Breast epithelium (tissue), 4 donors: ENCODE data around the gene CNTRL. TPM values are rescaled to one million over a fixed set of nuclear protein-coding genes. Genes with fewer than 3 reads are reported as not detected.
"Not testable (repeated sequence)": the region's sequence is repeated elsewhere in the genome, so short reads cannot be mapped to it uniquely, and the experiment has no call there.

Source experiments
- DNase-seq, 2 donors: peaks; one replicate each; pipeline ENCODE4 v3.0.0-alpha.2; 2019; ENCODE audit warnings: low spot score in 2 of 2
- H3K27ac ChIP-seq, 2 donors: fragments of 200-600 bp; sonication (generic) in 1 of 2; one replicate each; pipeline ENCODE4 v1.5.1; 2016 to 2019; ENCODE audit warnings: mild to moderate bottlenecking in 1 of 2
- H3K27me3 ChIP-seq, 2 donors: fragments of 200-600 bp; sonication (generic) in 1 of 2; one replicate each; pipeline versions ENCODE4 v1.5.1 to v1.6.0; 2017 to 2019; ENCODE audit warnings: control low read depth in 1 of 2, mild to moderate bottlenecking in 1 of 2
- H3K36me3 ChIP-seq: fragments of 200-600 bp; one replicate; pipeline ENCODE4 v1.5.1; 2019
- H3K4me1 ChIP-seq, 2 donors: fragments of 200-600 bp; sonication (generic); one replicate each; pipeline ENCODE4 v1.5.1; 2016 to 2019; ENCODE audit warnings: control low read depth in 1 of 2
- H3K4me3 ChIP-seq, 3 donors: fragments of 200-600 bp; sonication (generic); 1 replicate in 2 of 3; 2 replicates in 1 of 3; pipeline ENCODE4 v1.5.1; 2016 to 2019; ENCODE audit warnings: mild to moderate bottlenecking in 3 of 3, moderate library complexity in 2 of 3
- H3K9me3 ChIP-seq, 2 donors: fragments of 200-600 bp; sonication (generic) in 1 of 2; one replicate each; pipeline ENCODE4 v1.5.1; 2016 to 2019; ENCODE audit warnings: control low read depth in 1 of 2
- POLR2A ChIP-seq: fragments of 450-650 bp; IDR thresholded peaks from one replicate; pipeline ENCODE4 v1.6.1; 2016; ENCODE audit warnings: antibody characterized with exemption, mild to moderate bottlenecking, moderate library complexity
- POLR2AphosphoS5 ChIP-seq, 3 donors: sonication (generic); formaldehyde crosslinking; IDR thresholded peaks; one replicate each; pipeline ENCODE4 v1.6.1; 2017; ENCODE audit warnings: antibody characterized with exemption in 3 of 3
- intact Hi-C: fragments of 100-400 bp; cut with DNase I; formaldehyde crosslinking; loops from one replicate; pipeline ENCODE4 v1.15.1; 2023; ENCODE audit warnings: low total_unique reads
- total RNA-seq, 3 donors: library from RNA; depleted of rRNA; stranded (reverse); fragments of >200 nt; gene quantifications; one replicate each; pipeline ENCODE4 v1.1.0, GENCODE V29; 2016
- TF ChIP-seq, protein P1 (sequence below), 3 donors: fragments of 450-650 bp; IDR thresholded peaks; one replicate each; pipeline ENCODE4 v1.5.1; 2016 to 2017; ENCODE audit warnings: antibody characterized with exemption in 3 of 3, mild to moderate bottlenecking in 3 of 3, moderate library complexity in 3 of 3

The CNTRL gene
- total RNA-seq, 3 donors from 2014 or later = 18.4 to 26.8 (median 22.9) TPM

DNA sequence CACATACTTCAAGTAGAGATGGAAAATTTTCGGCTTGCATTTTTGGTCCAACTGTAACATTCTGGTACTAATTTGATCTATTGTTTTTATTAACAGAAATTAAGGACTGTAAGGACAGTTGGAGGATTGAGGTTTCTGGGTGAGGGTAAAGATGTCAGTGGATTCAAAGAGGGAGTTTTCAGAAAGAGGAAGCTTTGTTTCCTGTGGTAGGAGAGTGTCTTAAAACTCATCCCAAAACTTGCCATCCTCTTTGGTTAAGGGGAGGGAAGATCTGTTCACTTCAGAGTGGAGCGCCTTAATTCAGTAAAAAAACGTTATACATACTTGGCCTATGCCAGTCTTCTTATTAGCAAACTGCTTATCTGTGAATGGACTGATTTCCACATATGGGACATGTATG lies 13.8 kb downstream of the CNTRL start:
- TF ChIP-seq POLR2AphosphoS5 (IDR thresholded peaks at IDR 0.05) (no peak), POLR2A (no peak)
- TF ChIP-seq, protein P1, sequence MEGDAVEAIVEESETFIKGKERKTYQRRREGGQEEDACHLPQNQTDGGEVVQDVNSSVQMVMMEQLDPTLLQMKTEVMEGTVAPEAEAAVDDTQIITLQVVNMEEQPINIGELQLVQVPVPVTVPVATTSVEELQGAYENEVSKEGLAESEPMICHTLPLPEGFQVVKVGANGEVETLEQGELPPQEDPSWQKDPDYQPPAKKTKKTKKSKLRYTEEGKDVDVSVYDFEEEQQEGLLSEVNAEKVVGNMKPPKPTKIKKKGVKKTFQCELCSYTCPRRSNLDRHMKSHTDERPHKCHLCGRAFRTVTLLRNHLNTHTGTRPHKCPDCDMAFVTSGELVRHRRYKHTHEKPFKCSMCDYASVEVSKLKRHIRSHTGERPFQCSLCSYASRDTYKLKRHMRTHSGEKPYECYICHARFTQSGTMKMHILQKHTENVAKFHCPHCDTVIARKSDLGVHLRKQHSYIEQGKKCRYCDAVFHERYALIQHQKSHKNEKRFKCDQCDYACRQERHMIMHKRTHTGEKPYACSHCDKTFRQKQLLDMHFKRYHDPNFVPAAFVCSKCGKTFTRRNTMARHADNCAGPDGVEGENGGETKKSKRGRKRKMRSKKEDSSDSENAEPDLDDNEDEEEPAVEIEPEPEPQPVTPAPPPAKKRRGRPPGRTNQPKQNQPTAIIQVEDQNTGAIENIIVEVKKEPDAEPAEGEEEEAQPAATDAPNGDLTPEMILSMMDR (IDR thresholded peaks at IDR 0.05) = no peak
- intact Hi-C loops = no loop called here
- Histone ChIP-seq H3K36me3 (no peaks in the 10 kb centered on the region), H3K4me3 (no peak overlapping the region), H3K4me1 (no peaks in the 10 kb centered on the region), H3K27ac (no peak overlapping the region), H3K9me3 (no peaks in the 10 kb centered on the region), H3K27me3 (no peaks in the 10 kb centered on the region)
- no peak for DNase-seq

DNA sequence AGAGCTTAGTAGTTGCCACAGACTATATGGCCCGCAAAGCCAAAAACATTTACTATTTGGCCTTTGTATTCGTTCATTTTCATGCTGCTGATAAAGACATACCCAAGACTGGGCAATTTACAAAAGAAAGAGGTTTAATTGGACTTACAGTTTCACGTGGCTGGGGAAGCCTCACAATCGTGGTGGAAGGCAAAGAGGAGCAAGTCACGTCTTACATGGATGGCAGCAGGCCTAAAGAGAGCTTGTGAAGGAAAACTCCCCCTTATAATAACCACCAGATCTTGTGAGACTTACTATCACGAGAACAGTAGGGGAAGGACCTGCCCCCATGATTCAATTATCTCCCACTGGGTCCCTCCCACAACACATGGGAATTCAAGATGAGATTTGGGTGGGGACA lies 16.0 kb downstream of the CNTRL start:
- H3K9me3 ChIP-seq, H3K36me3 ChIP-seq, H3K27me3 ChIP-seq, H3K4me3 ChIP-seq, DNase-seq, intact Hi-C loops, H3K4me1 ChIP-seq, H3K27ac ChIP-seq: not testable (repeated sequence)

DNA sequence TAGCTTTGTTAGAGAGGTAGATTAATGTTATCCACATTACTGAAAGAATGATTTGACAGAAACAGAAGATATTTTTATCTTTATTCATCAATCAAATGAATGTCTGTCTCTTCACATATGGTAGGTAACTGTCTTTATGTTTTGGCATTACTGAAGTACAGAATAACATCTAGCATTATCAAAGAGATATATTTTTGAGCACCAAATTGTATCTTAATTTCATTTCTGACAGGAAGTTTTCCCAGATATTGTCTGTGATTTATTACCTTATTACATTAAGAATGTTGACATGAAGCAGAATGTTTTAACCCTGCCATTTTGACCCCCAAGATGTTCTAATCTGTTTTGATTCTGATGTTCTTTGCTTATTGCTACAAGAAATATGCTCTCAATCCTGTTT lies 20.3 kb downstream of the CNTRL start:
- H3K36me3 ChIP-seq = no peaks in the 10 kb centered on the region

DNA sequence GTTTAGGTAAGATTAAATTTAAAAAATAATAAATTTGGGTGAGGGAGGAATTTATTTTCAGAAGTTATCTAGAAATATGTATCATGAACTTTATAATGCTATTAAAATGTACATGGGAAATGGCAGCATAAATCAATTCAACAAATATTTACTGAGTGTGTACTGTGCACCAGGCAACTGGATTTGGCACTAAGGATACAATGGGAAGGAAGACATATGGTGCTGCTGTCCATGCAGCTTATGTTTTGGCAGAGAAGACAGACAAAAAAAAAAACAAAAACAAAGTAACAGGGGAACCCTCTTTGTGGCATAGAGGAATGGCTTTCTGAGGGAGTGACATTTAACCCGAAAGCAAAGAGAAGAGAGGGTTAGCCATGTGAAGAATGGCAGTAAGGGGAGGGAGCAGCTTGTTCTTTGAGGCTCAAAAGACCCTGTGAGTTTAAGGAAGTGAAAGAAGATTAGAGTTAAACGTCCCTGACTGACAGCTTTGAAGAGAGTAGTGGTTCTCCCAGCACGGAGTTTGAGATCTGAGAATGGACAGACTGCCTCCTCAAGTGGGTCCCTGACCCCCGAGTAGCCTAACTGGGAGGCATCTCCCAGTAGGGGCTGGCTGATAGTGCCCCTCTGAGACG lies 23.9 kb downstream of the CNTRL start:
- TF ChIP-seq, protein P1 (IDR thresholded peaks at IDR 0.05) = no peak
- TF ChIP-seq POLR2AphosphoS5 (IDR thresholded peaks at IDR 0.05) = no peak
- TF ChIP-seq POLR2A = no peak
- intact Hi-C loops = no loop called here

More for the DNA sequence above, 20.3 kb downstream of the CNTRL start:
- Histone ChIP-seq H3K4me3 (no peak overlapping the region), H3K9me3 (no peaks in the 10 kb centered on the region), H3K27me3 (no peaks in the 10 kb centered on the region), H3K27ac (no peak overlapping the region), H3K4me1 (no peaks in the 10 kb centered on the region)
- no peak for TF ChIP-seq POLR2A
- TF ChIP-seq, protein P1 (IDR thresholded peaks at IDR 0.05) = no peak
- no peak for TF ChIP-seq POLR2AphosphoS5 (IDR thresholded peaks at IDR 0.05)
- no peak for DNase-seq
- intact Hi-C loops = no loop called here

DNA sequence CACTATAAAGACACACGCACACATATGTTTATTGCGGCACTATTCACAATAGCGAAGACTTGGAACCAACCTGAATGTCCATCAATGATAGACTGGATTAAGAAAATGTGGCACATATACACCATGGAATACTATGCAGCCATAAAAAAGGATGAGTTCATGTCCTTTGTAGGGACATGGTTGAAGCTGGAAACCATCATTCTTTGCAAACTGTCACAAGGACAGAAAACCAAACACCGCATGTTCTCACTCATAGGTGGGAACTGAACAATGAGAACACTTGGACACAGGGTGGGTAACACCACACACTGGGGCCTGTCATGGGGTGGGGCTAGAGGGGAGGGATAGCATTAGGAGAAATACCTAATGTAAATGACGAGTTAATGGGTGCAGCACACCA lies 29.3 kb downstream of the CNTRL start:
- H3K27me3 ChIP-seq, H3K27ac ChIP-seq, H3K4me3 ChIP-seq, H3K36me3 ChIP-seq, intact Hi-C loops, H3K9me3 ChIP-seq, DNase-seq, H3K4me1 ChIP-seq: not testable (repeated sequence)

More for the DNA sequence above, 23.9 kb downstream of the CNTRL start:
- no peaks in the 10 kb centered on the region for H3K27me3 ChIP-seq
- DNase-seq = no peak
- no peaks in the 10 kb centered on the region for H3K4me1 ChIP-seq
- H3K27ac ChIP-seq = no peak overlapping the region
- no peaks in the 10 kb centered on the region for H3K36me3 ChIP-seq
- H3K4me3 ChIP-seq = no peak overlapping the region
- H3K9me3 ChIP-seq = no peaks in the 10 kb centered on the region

DNA sequence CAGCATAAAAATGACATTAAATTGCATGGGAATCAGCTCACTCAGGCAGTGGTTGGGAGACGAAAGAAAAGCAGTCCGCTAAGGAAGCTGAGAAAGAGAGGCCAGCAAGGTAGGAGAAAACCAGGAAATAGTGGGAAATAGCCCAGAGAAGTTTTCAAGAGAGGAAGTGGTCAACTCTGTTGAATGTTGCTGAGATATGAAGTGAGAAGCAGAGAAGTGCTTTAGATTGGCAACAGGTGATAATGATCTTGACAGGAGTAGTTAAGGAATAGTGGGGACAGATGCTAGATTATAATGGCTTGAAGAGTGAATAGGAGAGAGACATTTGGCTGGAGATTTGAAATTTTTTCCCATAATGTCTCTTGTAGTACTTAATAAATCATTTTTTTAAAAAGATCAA lies 30.8 kb downstream of the CNTRL start:
- no peak overlapping the region for H3K4me3 ChIP-seq
- no peaks in the 10 kb centered on the region for H3K4me1 ChIP-seq
- DNase-seq = no peak
- no peak overlapping the region for H3K27ac ChIP-seq
- no peaks in the 10 kb centered on the region for H3K9me3 ChIP-seq
- no peaks in the 10 kb centered on the region for H3K27me3 ChIP-seq
- no peaks in the 10 kb centered on the region for H3K36me3 ChIP-seq
- TF ChIP-seq POLR2AphosphoS5 (IDR thresholded peaks at IDR 0.05) = no peak
- TF ChIP-seq POLR2A = no peak
- TF ChIP-seq, protein P1 (IDR thresholded peaks at IDR 0.05) = no peak
- intact Hi-C loops = no loop called here
